Measurements from ENCODE around the gene BCAS1. TPM values are rescaled to one million over a fixed set of nuclear protein-coding genes. Genes with fewer than 3 reads are reported as not detected.

BCAS1 gene
- polyA plus RNA-seq, 1 of the 3 experiments (the other 2 are of a cell fraction): not detected

GRCh38 chr20:53907968-53908751 lies 162.2 kb downstream of the BCAS1 start:
- 95% methylated on average over 10 of the region's 11 CpGs for WGBS (ENCODE audit: low lambda C conversion rate)
- Histone ChIP-seq H3K4me3 (ENCODE audit: low read depth in 2 of 2, low read length in 1 of 2) (no peak overlapping the region), H3K4me2 (no peak overlapping the region), H3F3A (replicated peaks; ENCODE audit: insufficient read depth) (no peaks in the 10 kb centered on the region), H3K9me3 (no peaks in the 10 kb centered on the region), H3K27ac (ENCODE audit: low read depth in 2 of 2, low read length in 1 of 2) (no peak overlapping the region), H2AFZ (ENCODE audit: low read depth) (no peak overlapping the region), H3K4me1 (ENCODE audit: control insufficient read depth in 1 of 2, insufficient read depth in 2 of 2, low read depth in 1 of 2, low read length in 1 of 2) (no peaks in the 10 kb centered on the region), H3K36me3 (replicated peaks in 1 of 2; ENCODE audit: control insufficient read depth in 1 of 2, insufficient read depth in 2 of 2, low read length in 1 of 2) (no peaks in the 10 kb centered on the region), H4K20me1 (ENCODE audit: insufficient read depth) (no peaks in the 10 kb centered on the region), H3K9ac (no peak overlapping the region), H3K27me3 (ENCODE audit: insufficient read depth) (no peaks in the 10 kb centered on the region), H3K79me2 (ENCODE audit: insufficient read depth) (no peaks in the 10 kb centered on the region), H3K9me2 (no peaks in the 10 kb centered on the region)
- TF ChIP-seq TCF12 (IDR thresholded peaks at IDR 0.05): no peak
- no peak for TF ChIP-seq EZH2phosphoT487 (IDR thresholded peaks at IDR 0.05; ENCODE audit: borderline replicate concordance, low read depth)
- TF ChIP-seq TAF1 (IDR thresholded peaks at IDR 0.05; ENCODE audit: borderline replicate concordance, low read depth, low read length): no peak
- no peak for TF ChIP-seq RCOR1 (IDR thresholded peaks at IDR 0.05; ENCODE audit: low read length)
- TF ChIP-seq FOXM1 (IDR thresholded peaks at IDR 0.05; ENCODE audit: low read depth): no peak
- TF ChIP-seq ELF1 (IDR thresholded peaks at IDR 0.05): no peak
- TF ChIP-seq SIN3A (IDR thresholded peaks at IDR 0.05; ENCODE audit: borderline replicate concordance, low read depth, low read length): no peak
- TF ChIP-seq RXRA (IDR thresholded peaks at IDR 0.05; ENCODE audit: borderline replicate concordance, low read depth): no peak
- TF ChIP-seq MXI1 (IDR thresholded peaks at IDR 0.05; ENCODE audit: low read depth, low read length): no peak
- TF ChIP-seq FOSL2 (IDR thresholded peaks at IDR 0.05; ENCODE audit: borderline replicate concordance, low read depth): no peak
- no peak for TF ChIP-seq RAD21 (IDR thresholded peaks at IDR 0.05; ENCODE audit: low read length)
- TF ChIP-seq, protein P1, sequence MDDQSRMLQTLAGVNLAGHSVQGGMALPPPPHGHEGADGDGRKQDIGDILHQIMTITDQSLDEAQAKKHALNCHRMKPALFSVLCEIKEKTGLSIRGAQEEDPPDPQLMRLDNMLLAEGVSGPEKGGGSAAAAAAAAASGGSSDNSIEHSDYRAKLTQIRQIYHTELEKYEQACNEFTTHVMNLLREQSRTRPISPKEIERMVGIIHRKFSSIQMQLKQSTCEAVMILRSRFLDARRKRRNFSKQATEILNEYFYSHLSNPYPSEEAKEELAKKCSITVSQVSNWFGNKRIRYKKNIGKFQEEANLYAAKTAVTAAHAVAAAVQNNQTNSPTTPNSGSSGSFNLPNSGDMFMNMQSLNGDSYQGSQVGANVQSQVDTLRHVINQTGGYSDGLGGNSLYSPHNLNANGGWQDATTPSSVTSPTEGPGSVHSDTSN (IDR thresholded peaks at IDR 0.05): no peak
- TF ChIP-seq, protein P2, sequence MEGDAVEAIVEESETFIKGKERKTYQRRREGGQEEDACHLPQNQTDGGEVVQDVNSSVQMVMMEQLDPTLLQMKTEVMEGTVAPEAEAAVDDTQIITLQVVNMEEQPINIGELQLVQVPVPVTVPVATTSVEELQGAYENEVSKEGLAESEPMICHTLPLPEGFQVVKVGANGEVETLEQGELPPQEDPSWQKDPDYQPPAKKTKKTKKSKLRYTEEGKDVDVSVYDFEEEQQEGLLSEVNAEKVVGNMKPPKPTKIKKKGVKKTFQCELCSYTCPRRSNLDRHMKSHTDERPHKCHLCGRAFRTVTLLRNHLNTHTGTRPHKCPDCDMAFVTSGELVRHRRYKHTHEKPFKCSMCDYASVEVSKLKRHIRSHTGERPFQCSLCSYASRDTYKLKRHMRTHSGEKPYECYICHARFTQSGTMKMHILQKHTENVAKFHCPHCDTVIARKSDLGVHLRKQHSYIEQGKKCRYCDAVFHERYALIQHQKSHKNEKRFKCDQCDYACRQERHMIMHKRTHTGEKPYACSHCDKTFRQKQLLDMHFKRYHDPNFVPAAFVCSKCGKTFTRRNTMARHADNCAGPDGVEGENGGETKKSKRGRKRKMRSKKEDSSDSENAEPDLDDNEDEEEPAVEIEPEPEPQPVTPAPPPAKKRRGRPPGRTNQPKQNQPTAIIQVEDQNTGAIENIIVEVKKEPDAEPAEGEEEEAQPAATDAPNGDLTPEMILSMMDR (IDR thresholded peaks at IDR 0.05): no peak
- TF ChIP-seq GATA2 (CRISPR knock-in tag; IDR thresholded peaks at IDR 0.05): no peak
- TF ChIP-seq REST (IDR thresholded peaks at IDR 0.05; ENCODE audit: low read depth, low read length): no peak
- no peak for TF ChIP-seq GABPA (IDR thresholded peaks at IDR 0.05; ENCODE audit: low read depth)
- no peak for TF ChIP-seq CHD2 (IDR thresholded peaks at IDR 0.05; ENCODE audit: low read length, partially characterized antibody)
- TF ChIP-seq, protein P3, sequence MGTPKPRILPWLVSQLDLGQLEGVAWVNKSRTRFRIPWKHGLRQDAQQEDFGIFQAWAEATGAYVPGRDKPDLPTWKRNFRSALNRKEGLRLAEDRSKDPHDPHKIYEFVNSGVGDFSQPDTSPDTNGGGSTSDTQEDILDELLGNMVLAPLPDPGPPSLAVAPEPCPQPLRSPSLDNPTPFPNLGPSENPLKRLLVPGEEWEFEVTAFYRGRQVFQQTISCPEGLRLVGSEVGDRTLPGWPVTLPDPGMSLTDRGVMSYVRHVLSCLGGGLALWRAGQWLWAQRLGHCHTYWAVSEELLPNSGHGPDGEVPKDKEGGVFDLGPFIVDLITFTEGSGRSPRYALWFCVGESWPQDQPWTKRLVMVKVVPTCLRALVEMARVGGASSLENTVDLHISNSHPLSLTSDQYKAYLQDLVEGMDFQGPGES (IDR thresholded peaks at IDR 0.05; ENCODE audit: low read depth, low read length): no peak
- no peak for TF ChIP-seq FOXJ3 (CRISPR knock-in tag; IDR thresholded peaks at IDR 0.05)
- ChIA-PET CTCF (interaction anchor here (2.8 kb wide), 1 partner anchor 8 kb away, joined by 16 read pairs; no protein-coding TSS in a partner anchor), POLR2A (interaction anchor here (1.0 kb wide), 1 partner anchor 9 kb away, joined by 3 read pairs; no protein-coding TSS in a partner anchor)
- no peak for DNase-seq

Measured in SK-N-SH (cell line).